Occipital lobe (tissue), 3 donors: ENCODE results near the gene SEMA4G. TPM values are rescaled to one million over a fixed set of nuclear protein-coding genes. Genes with fewer than 3 reads are reported as not detected.

Experiments
- DNase-seq: peaks from one replicate; lab custom pipeline; 2025; lab: John Stamatoyannopoulos, UW
- small RNA-seq: library from RNA; depleted of rRNA; stranded (forward); fragments of <200 nt; gene quantifications from one replicate; pipeline ENCODE3, GENCODE V24; 2014
- total RNA-seq: library from RNA; depleted of rRNA; stranded (reverse); fragments of >200 nt; gene quantifications from one replicate; pipeline ENCODE4 v1.2.3, GENCODE V29; 2014

SEMA4G gene
- total RNA-seq, 1 donor from 2014 or later, result 8.0 TPM

- no peak for DNase-seq
Measured at GRCh38 chr10:101007099-101007711, 37.9 kb downstream of the SEMA4G start.

- no peak for DNase-seq
Measured at GRCh38 chr10:101007915-101008822, 38.9 kb downstream of the SEMA4G start.

- peak; percentile 50 for DNase-seq
Measured at GRCh38 chr10:101008823-101009423, 39.6 kb downstream of the SEMA4G start.

GRCh38 chr10:101010329-101010728 is 41.0 kb downstream of the SEMA4G start:
- no peak for DNase-seq

GRCh38 chr10:101011517-101012423 is 42.5 kb downstream of the SEMA4G start:
- DNase-seq, result no peak

- DNase-seq, result peak; percentile 85
Measured at GRCh38 chr10:101012525-101013364, 43.4 kb downstream of the SEMA4G start.

GRCh38 chr10:101013365-101013825 is 44.1 kb downstream of the SEMA4G start:
- no peak for DNase-seq

GRCh38 chr10:101014230-101014884 is 45.1 kb downstream of the SEMA4G start:
- peak; percentile 64 for DNase-seq

- DNase-seq, result no peak
Measured at GRCh38 chr10:101014966-101015581, 45.8 kb downstream of the SEMA4G start.

- DNase-seq, result no peak
Measured at GRCh38 chr10:101015582-101015973, 46.3 kb downstream of the SEMA4G start.

GRCh38 chr10:101016814-101017213 is 47.5 kb downstream of the SEMA4G start:
- DNase-seq, result no peak

- no peak for DNase-seq
Measured at GRCh38 chr10:101018118-101018599, 48.9 kb downstream of the SEMA4G start.

GRCh38 chr10:101018600-101019439 is 49.5 kb downstream of the SEMA4G start:
- DNase-seq, result peak; percentile 18

Small RNAs within 50 kb of the gene (small RNA-seq; reads per million reads assigned to genes)
- gene MIR608, result not detected

Other genes starting within 250 kb of the SEMA4G start
- not detected for gene PAX2, start 223.9 kb upstream of the SEMA4G start, total RNA-seq
- gene SLF2, start 56.5 kb upstream of the SEMA4G start, total RNA-seq, result 61.9 TPM
- gene MRPL43, start 18.0 kb downstream of the SEMA4G start, total RNA-seq, result 37.9 TPM
- gene TWNK, start 18.0 kb downstream of the SEMA4G start, total RNA-seq, result 4.7 TPM
- 15.4 TPM for gene LZTS2, start 30.3 kb downstream of the SEMA4G start, total RNA-seq
- 4.5 TPM for gene PDZD7, start 61.6 kb downstream of the SEMA4G start, total RNA-seq
- 44.0 TPM for gene SFXN3, start 61.7 kb downstream of the SEMA4G start, total RNA-seq
- gene KAZALD1, start 92.5 kb downstream of the SEMA4G start, total RNA-seq, result 1.4 TPM
- gene TLX1, start 161.8 kb downstream of the SEMA4G start, total RNA-seq, result not detected